ENCODE data around the gene SH2B3.
"Not testable (repeated sequence)": the region's sequence is repeated elsewhere in the genome, so short reads cannot be mapped to it uniquely, and the experiment has no call there.

Gene SH2B3

GRCh38 chr12:111405859-111406473 lies at the start of gene SH2B3:
TSS of gene SH2B3 (plus strand) at chr12:111405923. CDS start at chr12:111418146, 12,223 bp downstream.
- no peak for DNase-seq (ENCODE audit: low read depth)

- no peak for DNase-seq (ENCODE audit: low read depth)
These were observed 46.4 kb upstream of the SH2B3 start for GRCh38 chr12:111359231-111359913.

- no peak for DNase-seq (ENCODE audit: low read depth)
These were observed 45.8 kb upstream of the SH2B3 start for GRCh38 chr12:111359914-111360276.

GRCh38 chr12:111360325-111360930 lies 45.3 kb upstream of the SH2B3 start:
- no peak for DNase-seq (ENCODE audit: low read depth)

- DNase-seq (ENCODE audit: low read depth), result no peak
These were observed 44.5 kb upstream of the SH2B3 start for GRCh38 chr12:111361073-111361716.

GRCh38 chr12:111361717-111362576 lies 43.8 kb upstream of the SH2B3 start:
- no peak for DNase-seq (ENCODE audit: low read depth)

GRCh38 chr12:111362687-111363475 lies 42.8 kb upstream of the SH2B3 start:
- DNase-seq (ENCODE audit: low read depth), result no peak

- DNase-seq (ENCODE audit: low read depth), result peak; percentile 26
These were observed 42.1 kb upstream of the SH2B3 start for GRCh38 chr12:111363578-111363977.

- no peak for DNase-seq (ENCODE audit: low read depth)
These were observed 39.6 kb upstream of the SH2B3 start for GRCh38 chr12:111366075-111366474.

GRCh38 chr12:111366583-111366982 lies 39.1 kb upstream of the SH2B3 start:
- no peak for DNase-seq (ENCODE audit: low read depth)

- DNase-seq (ENCODE audit: low read depth), result no peak
These were observed 38.0 kb upstream of the SH2B3 start for GRCh38 chr12:111367661-111368221.

- no peak for DNase-seq (ENCODE audit: low read depth)
These were observed 37.4 kb upstream of the SH2B3 start for GRCh38 chr12:111368291-111368787.

- peak; percentile 89 for DNase-seq (ENCODE audit: low read depth)
These were observed 36.8 kb upstream of the SH2B3 start, which contains the start of gene PHETA1 for GRCh38 chr12:111368788-111369495. TSS of gene PHETA1 (minus strand) at chr12:111369095. CDS start at chr12:111363427, 5,668 bp downstream.

- DNase-seq (ENCODE audit: low read depth), result no peak
These were observed 36.1 kb upstream of the SH2B3 start for GRCh38 chr12:111369496-111370220.

GRCh38 chr12:111373231-111373630 lies 32.5 kb upstream of the SH2B3 start:
- DNase-seq (ENCODE audit: low read depth), result not testable (repeated sequence)

- no peak for DNase-seq (ENCODE audit: low read depth)
These were observed 28.3 kb upstream of the SH2B3 start for GRCh38 chr12:111377440-111377839.

- no peak for DNase-seq (ENCODE audit: low read depth)
These were observed 25.7 kb upstream of the SH2B3 start for GRCh38 chr12:111379942-111380554.

GRCh38 chr12:111384596-111384995 lies 21.1 kb upstream of the SH2B3 start:
- DNase-seq (ENCODE audit: low read depth), result no peak

GRCh38 chr12:111386885-111387284 lies 18.8 kb upstream of the SH2B3 start:
- DNase-seq (ENCODE audit: low read depth), result no peak

Measured in fibroblast of gingiva (primary cell).